ENCODE results near the gene LCN10.

The LCN10 gene

DNA sequence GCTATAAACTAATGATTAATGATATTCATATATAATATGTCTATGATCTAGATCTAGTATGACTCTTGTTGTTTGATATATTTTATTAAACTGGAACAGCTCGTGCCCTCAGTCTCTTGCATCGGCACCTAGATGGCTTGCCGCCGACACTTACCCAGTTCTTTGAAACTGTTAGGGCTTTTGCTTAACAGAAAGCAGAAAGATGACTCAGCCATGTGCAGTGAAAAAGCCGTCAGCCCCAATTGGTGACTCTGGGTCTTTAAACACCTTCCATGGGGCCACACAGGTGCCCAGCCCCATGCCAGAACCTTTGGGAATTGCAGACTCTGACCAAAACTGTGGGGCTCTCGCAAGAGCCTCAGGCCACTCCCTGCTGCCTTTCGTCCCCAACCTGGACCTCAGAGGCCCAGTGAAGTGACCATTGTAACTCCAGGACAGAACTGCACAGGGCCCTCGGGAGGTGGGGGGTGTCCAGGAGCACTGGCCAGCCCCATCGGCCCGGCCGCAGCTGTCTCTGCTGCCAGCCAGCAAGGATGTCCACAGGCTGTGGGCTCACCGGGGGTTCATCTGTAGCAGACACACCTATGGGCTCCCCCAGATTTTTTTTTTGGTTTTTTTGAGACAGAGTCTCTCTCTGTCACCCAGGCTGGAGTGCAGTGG is 7.8 kb downstream of the LCN10 start:
- no peak for DNase-seq

DNA sequence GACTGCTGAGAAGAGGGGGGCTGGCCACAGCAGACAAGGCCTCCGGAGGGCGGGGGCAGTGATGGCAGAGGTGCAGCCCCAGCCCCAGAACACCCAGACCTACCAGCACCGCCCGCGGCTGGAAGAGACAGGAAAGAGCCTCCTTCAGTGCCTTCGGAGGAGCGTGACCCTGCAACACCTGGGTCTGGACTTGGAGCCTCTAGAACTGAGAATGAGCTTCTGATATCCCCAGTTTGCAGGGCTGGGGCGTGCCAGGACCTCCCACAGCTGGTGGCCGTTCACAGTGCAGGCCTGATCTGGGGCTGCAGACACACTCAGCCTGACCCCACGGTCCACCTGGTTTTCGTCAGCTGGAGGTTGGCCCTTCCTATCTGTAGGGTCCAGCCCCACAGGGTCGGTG is 9.1 kb downstream of the LCN10 start:
- no peak for DNase-seq

GRCh38 chr9:136732444-136733178 is 10.1 kb downstream of the LCN10 start:
- no peak for DNase-seq

DNA sequence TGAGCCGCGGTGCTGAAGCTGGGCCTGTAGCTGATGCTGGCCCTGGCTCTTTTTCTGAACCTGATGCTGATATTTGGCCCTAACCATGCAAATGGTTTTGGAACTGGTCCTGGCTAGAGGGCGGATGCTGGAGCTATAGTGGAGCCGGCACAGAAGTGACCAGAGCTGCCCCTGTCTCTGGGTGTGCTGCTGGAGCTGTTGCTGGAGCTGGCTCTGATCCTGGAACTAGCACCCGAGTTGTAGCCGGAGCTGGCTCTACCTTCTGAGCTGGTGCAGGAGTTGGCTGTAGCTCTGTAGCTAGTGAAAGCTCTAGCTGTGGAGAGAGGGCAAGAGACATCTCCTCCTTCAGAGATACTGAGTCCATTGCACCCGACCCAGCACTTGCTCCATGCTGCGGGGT is 12.8 kb downstream of the LCN10 start:
- DNase-seq: no peak

GRCh38 chr9:136729144-136729543 is 13.6 kb downstream of the LCN10 start:
- DNase-seq: no peak

DNA sequence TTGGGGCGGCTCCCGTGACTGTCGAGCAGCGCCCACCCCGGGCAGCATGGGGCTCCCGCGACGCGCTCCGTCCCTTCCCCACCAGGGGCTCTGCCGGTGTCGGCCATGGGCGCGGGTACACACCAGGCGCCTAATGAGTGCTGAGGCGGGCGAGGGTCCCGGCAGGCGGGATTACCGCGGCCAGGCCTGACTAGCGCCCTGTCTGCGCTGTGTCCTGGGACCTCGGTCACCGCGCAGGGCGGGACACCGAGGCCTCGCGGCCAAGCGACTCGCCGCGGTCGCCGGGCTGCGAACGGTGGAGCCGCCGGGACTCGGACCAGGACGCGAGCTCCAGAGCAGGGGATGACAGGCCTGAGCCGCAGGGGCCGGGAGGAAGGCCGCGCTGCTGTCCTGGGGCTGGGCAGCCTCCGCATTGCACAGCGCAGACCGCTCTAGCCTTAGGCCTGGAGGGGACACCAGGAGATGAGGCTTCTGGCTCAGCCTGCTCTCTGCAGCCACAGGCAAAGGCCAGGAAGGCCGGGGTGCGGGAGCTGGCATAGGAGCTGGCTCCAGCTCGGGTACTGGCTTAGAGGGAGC is 14.1 kb downstream of the LCN10 start:
- no peak for DNase-seq

GRCh38 chr9:136728080-136728547 is 14.6 kb downstream of the LCN10 start:
- DNase-seq: peak; percentile 87

DNA sequence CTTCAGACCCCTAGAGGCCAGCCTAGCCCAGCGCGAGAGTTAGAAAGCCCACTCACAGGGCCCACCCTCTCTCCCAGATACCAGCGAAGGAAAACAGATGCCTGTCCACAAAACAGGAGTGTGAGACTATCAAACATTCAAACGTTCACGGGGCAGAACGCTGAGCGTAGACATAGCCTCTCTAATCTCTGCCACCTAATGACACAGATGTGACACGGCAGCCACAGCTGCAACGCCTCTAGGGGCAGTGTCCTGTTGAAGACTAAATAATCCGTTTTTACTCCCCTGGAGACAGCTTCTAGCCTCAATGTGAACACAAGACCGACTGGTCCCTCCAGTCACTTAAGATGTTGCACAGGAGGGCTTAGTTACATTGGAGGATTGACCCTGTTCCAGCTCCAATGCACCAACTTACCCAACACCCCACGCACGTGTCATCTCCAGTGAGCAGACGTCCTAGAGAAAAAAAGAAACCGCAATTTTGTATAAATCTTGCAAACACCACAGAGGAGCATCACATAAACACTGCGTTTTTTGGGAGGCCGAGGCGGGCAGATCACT is 16.0 kb downstream of the LCN10 start:
- no peak for DNase-seq

DNA sequence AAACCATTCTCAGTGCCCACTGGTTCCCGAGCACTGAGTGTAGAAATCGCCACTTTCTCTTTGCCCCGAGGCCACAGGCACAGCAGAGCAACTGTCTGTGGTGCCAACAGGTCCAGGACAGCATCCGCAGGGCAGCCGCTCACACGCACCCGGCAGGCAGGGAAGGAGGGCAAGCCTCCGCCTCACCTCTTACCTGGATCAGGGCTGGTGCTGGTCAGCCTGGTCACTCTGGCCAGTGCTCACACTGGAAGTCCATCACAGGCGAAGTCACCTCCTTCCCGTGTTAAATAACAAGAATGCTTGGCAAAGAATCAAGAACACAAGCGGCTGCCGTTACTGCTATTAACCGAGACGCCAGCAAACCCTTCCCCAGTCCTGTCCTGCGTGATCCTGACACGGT is 16.6 kb downstream of the LCN10 start:
- no peak for DNase-seq

- no peak for DNase-seq
These were observed 17.1 kb downstream of the LCN10 start for GRCh38 chr9:136725612-136726011.

DNA sequence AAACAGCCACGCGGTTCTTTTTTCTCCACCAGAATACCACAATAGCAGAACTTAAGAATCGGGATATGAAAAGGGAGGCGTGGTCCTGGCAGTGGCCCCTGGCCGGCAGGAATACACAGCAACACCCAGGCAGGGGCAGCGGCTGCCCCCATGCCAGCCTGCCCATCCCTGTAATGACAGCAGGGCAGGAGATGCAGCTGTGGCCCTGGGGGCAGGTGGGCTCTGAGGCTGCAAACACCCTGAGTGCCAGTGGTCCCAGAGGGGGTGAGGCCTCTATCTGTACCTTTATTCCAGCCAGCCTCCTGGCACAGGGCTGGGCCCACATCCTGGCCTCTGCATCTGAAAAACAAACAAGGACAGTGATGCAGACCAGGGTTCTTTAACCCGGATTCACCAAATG is 18.0 kb downstream of the LCN10 start:
- no peak for DNase-seq

GRCh38 chr9:136723989-136724388 is 18.8 kb downstream of the LCN10 start:
- DNase-seq: no peak

GRCh38 chr9:136723362-136723976 is 19.3 kb downstream of the LCN10 start:
- DNase-seq: no peak

GRCh38 chr9:136722969-136723356 is 19.8 kb downstream of the LCN10 start:
- DNase-seq: no peak

DNA sequence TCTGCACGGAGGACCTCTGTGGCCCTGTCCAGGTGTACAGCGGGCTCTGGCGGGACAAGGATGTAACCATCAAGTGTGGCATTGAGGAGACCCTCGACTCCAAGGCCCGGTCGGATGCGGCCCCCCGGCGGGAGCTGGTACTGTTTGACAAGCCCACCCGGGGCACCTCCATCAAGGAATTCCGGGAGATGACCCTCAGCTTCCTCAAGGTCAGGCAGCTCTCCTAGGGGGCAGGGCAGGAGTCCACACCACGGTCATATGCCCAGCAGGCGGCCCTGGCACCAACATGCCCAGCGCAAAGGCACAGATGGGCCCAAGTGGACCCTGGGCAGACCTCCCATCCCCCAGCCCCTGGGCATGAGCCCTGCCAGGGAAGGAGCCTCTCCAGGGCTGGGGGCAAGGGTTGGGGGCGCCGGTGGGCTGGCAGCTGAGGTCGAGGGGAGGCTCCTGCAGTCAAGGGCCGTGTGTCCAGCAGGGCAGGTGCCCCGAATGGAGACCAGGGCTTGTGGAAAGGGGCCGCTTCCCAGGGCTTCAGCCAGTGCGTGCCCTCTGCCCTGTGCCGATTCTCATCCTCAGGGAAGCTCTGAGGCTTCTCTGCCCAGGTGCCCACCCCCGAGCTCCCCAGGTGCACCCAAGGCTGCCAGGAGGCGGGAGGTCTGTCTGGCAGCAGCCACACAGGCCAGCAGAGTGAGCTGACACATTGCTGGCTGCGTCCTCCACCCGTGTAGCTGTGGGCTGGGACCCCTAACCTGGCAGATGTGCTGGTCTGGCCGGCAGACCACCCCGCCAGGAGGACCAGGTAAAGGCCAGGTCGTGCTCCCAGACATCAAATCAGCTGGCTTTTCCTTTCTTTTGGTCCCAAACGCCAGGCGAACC is 20.4 kb downstream of the LCN10 start:
- DNase-seq: no peak

GRCh38 chr9:136721339-136722092 is 21.2 kb downstream of the LCN10 start:
- no peak for DNase-seq

GRCh38 chr9:136720898-136721338 is 21.8 kb downstream of the LCN10 start:
- DNase-seq: no peak

- DNase-seq: no peak
These were observed 22.4 kb downstream of the LCN10 start for GRCh38 chr9:136720251-136720897.

DNA sequence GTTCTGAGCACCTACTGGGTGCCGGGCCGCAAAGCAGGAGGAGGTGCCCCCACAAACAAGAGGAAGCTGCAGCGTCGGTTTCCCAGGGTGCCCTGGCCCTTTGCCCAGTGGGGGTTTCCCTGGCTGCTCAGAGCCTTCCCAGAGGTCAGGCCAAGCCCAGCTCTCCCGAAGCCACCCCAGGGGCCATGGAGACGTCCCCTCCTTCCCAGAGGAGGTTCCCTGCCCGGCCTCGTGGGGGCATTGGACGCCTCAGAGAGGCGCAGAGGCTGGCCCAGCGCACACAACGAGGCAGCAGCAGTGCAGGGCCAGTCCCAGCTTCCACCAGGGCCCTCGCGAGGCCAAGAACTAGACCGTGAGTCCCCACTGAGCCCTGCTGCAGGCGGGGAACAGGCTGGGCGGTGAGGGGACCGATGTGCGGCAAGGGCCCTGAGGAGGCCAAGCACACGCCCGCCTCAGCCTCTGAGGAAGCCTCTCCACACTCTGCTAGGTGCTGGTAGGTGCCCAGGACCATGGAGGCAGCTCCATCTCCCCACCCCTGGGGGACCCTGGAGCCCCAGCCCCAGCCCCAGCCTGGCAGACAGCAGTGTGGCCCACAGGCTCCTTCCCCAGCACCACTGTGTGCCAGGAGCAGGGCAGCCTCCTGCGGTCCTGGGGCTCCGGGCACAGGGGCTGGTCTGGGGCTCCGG is 23.4 kb downstream of the LCN10 start:
- no peak for DNase-seq

Data from midbrain (tissue), 1 donor.